ENCODE results near the gene SYTL1.
A peak's percentile ranks its signal among the peaks of the same experiment; 100 is the strongest.

The SYTL1 gene

DNA sequence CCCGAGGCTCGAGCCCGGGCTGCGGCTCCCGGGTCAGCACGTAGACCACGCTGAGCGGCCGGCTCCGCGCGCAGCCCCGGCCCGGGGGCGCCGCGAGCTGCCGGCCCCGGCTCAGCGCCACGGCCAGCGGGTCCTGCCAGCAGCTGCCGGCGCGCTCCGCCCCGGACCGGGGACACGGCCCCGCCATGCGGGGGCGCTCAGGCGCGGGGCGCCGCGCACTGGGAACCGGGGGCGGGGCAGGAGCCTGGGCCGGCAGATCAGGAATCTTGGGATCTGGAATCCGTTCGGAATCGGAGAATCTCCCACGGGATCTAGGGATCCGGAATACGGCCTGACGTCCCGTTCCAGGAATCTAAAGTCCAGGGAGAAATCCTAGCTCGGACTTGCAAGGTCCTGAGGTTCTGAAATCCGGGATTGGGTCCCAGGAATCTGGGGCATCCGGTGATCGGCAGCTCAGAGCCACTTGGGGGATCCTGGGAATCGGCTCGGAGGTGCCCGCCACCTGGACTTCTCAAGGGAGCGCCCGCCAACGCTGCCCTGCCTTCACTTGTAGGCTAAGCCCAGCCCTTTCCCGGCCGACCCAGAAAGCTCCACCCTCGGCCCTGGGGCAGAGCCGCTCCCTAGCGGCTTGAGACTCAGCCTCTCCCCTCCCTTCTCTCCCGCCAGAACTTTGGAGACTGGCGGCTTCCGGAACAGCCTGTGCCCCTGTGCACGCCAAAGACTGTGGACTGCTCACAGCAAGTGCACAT, 24.8 kb downstream of the SYTL1 start, which contains the start of gene MAP3K6:
TSS of gene MAP3K6 (minus strand) at position 551 of the 749 bp plus-strand sequence. CDS start at position 187, 364 bp downstream.
- peak; percentile 62 for DNase-seq
- Histone ChIP-seq H3K27me3 (no peaks in the 10 kb centered on the region), H3K36me3 (no peaks in the 10 kb centered on the region), H3K4me3 (ENCODE audit: low read depth, low read length) (peak within 1 kb of the TSS; percentile 63), H3K4me1 (no peaks in the 10 kb centered on the region; the same call in 1 of the 2 replicates), H3K9me3 (no peaks in the 10 kb centered on the region)
- TF ChIP-seq, protein P1, sequence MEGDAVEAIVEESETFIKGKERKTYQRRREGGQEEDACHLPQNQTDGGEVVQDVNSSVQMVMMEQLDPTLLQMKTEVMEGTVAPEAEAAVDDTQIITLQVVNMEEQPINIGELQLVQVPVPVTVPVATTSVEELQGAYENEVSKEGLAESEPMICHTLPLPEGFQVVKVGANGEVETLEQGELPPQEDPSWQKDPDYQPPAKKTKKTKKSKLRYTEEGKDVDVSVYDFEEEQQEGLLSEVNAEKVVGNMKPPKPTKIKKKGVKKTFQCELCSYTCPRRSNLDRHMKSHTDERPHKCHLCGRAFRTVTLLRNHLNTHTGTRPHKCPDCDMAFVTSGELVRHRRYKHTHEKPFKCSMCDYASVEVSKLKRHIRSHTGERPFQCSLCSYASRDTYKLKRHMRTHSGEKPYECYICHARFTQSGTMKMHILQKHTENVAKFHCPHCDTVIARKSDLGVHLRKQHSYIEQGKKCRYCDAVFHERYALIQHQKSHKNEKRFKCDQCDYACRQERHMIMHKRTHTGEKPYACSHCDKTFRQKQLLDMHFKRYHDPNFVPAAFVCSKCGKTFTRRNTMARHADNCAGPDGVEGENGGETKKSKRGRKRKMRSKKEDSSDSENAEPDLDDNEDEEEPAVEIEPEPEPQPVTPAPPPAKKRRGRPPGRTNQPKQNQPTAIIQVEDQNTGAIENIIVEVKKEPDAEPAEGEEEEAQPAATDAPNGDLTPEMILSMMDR (IDR thresholded peaks at IDR 0.05; ENCODE audit: low read depth, low read length) = peak; percentile 18; the same call in 1 of the 2 replicates

DNA sequence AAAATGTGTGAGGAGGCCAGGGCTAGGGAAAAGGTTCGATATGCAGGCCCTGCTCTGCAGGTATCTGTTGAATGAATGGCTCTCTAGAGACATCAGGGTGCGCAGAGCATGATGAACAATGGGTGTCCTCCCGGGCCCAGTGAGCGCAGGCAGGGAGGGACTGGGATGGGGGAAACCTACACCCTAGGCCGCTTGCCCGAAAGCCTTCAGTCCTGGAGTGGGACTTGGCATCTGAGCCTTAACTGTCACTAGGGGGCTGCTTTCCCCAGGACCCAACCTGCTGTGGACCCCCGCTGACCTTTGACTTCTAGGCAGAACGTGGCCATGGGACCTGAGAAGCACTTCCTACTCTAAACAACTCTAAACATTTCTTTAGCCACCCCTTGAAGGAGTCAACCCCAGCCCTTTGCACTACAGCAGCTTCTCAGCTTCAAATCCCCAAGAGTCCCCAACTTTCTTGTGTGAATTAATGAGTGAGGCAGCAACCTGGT, 25.4 kb downstream of the SYTL1 start:
- Histone ChIP-seq H3K36me3 (no peaks in the 10 kb centered on the region), H3K9me3 (no peaks in the 10 kb centered on the region), H3K4me1 (no peaks in the 10 kb centered on the region; the same call in 1 of the 2 replicates), H3K27me3 (no peaks in the 10 kb centered on the region), H3K4me3 (ENCODE audit: low read depth, low read length) (peak overlapping the region; percentile 63)
- TF ChIP-seq, protein P1 (IDR thresholded peaks at IDR 0.05; ENCODE audit: low read depth, low read length) = no peak
- DNase-seq = no peak

DNA sequence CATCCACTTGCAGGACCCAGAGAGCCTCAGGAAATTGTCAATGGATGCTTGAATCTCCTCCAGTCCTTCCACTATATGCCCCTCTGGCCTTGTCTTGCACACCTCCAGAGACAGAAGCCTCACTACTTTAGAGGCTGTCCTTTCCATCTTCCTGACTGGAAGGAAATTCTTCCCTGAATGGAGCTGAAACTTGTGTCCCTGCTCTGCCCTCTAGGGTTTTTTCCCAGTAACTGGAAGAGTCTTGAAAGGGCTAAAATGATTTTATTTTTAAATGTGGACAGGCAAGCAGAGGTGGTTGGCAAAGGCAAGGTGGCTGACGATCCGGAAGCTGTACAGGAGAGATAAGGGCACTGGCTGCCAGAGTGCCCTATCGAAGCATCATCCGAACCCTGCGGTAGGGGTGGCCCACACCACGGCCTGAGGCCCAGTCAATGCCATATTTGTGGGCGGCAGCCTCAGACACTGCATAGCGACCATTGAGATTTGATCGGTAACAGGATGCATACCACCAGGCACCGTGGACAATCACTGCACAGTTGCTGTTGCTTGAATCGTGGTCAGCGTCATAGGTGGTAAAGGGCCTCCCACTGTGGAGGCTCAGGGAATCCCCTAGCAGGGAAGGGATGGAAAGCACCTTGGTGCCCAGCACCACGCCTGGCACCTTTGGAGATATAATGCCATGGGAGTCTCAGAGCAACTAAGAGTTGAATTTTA, 27.2 kb downstream of the SYTL1 start:
- H3K9me3 ChIP-seq = no peaks in the 10 kb centered on the region
- no peak overlapping the region for H3K4me3 ChIP-seq (ENCODE audit: low read depth, low read length)
- H3K4me1 ChIP-seq = no peaks in the 10 kb centered on the region; the same call in 1 of the 2 replicates
- TF ChIP-seq, protein P1 (IDR thresholded peaks at IDR 0.05; ENCODE audit: low read depth, low read length) = no peak
- H3K27me3 ChIP-seq = no peaks in the 10 kb centered on the region
- DNase-seq = no peak
- no peaks in the 10 kb centered on the region for H3K36me3 ChIP-seq

DNA sequence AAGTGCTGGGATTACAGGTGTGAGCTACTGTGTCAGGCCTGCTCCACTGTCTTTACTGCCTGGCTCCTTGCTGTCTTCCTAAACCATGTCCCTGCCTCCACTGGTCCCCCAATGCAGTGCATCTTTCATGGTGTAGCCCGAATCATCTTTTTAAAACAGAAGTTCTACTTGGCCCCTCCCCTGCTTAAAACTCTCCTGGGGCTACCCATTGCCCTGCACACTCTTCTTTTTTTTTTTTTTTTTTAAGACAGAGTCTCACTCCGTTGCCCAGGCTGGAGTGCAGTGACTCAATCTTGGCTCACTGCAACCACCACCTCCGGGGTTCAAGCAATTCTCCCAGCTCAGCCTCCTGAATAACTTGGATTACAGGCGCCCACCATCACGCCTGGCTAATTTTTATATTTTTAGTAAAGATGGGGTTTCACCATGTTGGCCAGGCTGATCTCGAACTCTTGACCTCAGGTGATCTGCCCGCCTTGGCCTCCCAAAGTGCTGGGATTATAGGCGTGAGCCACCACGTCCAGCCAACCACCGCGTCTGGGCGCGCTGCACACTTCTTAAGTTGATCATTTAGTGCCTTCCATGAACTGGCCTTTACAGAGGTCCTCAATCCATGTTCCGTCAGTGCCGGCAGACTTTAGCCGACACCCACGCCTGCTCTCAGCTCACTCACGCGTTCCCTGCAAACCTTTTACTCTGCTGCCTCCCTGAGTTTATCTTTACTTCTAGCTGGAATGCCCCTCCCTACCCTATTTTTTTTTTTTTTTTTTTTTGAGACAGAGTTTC, 30.4 kb downstream of the SYTL1 start:
- no peak for DNase-seq
- TF ChIP-seq, protein P1 (IDR thresholded peaks at IDR 0.05; ENCODE audit: low read depth, low read length) = no peak
- Histone ChIP-seq H3K9me3 (no peaks in the 10 kb centered on the region), H3K4me1 (no peaks in the 10 kb centered on the region), H3K4me3 (ENCODE audit: low read depth, low read length) (no peak overlapping the region), H3K27me3 (no peaks in the 10 kb centered on the region), H3K36me3 (no peaks in the 10 kb centered on the region)

DNA sequence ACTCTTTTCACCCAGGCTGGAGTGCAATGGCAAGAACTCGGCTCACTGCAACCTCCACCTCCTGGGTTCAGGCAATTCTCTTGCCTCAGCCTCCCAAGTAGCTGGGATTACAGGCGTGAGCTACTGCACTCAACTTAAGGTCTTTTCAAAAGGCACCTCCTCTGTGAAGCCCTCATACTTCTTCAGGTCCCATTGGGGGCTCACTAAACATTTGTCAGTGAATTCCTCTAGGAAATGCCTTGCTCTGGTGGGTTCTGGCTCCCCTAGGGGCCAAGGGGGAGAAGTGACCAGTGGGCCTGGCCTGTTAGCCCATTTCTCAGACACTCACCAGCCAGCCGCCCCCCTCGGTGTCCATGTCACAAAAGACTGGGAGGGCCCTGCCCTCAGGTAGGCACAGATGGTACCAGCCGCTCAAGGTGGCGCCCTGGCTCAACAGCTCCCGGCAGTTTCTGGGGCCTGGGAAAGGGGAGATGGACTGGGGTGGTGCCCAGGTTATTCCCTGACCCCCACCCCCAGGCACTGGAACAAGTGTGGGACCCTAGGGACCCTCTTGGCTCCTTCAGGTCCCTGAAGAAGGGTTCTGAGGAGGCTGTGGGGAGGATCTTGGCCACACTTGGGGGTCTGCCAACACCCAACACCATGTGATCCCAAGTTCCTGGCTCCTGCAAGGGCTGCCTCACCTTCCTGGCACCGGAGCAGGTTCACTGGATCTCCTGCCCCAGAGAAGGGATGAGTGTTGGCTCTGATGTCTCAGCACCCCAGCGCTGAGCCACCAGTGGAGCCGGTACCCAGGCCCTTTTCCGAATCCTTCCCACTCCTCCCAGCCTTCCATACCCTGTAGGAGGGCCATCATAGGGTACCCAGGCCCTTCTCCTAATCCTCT, 31.2 kb downstream of the SYTL1 start:
- Histone ChIP-seq H3K9me3 (no peaks in the 10 kb centered on the region), H3K4me1 (no peaks in the 10 kb centered on the region), H3K4me3 (ENCODE audit: low read depth, low read length) (no peak overlapping the region), H3K36me3 (no peaks in the 10 kb centered on the region), H3K27me3 (no peaks in the 10 kb centered on the region)
- no peak for DNase-seq
- TF ChIP-seq, protein P1 (IDR thresholded peaks at IDR 0.05; ENCODE audit: low read depth, low read length) = peak; percentile 36
